HEK293 (cell line): ENCODE measurements around the gene ZCCHC14.

Experiments
- WT1 ChIP-seq: fragments of 450-650 bp; formaldehyde crosslinking; IDR thresholded peaks from 2 replicates; pipeline ENCODE4 v1.5.1; 2016; ENCODE audit warnings: missing biosample characterization, missing genetic modification characterization
- ZBTB48 ChIP-seq: fragments of 450-650 bp; formaldehyde crosslinking; IDR thresholded peaks from 2 replicates; pipeline ENCODE4 v1.5.1; 2016; ENCODE audit warnings: missing biosample characterization, missing genetic modification characterization
- ZEB2 ChIP-seq: fragments of 450-650 bp; formaldehyde crosslinking; IDR thresholded peaks from 2 replicates; pipeline ENCODE4 v1.5.1; 2016; ENCODE audit warnings: missing biosample characterization, missing genetic modification characterization
- ZNF529 ChIP-seq: fragments of 450-650 bp; formaldehyde crosslinking; IDR thresholded peaks from 2 replicates; pipeline ENCODE4 v1.5.1; 2017; ENCODE audit warnings: missing genetic modification characterization, missing biosample characterization; ENCODE audit not compliant: insufficient replicate concordance
- TF ChIP-seq, protein P1 (sequence below): fragments of 450-650 bp; formaldehyde crosslinking; IDR thresholded peaks from 2 replicates; pipeline ENCODE4 v1.5.1; 2016; ENCODE audit warnings: missing biosample characterization, missing genetic modification characterization
- TF ChIP-seq, protein P2 (sequence below): fragments of 450-650 bp; formaldehyde crosslinking; IDR thresholded peaks from 2 replicates; pipeline ENCODE4 v1.5.1; 2016; ENCODE audit warnings: missing biosample characterization, missing genetic modification characterization

DNA sequence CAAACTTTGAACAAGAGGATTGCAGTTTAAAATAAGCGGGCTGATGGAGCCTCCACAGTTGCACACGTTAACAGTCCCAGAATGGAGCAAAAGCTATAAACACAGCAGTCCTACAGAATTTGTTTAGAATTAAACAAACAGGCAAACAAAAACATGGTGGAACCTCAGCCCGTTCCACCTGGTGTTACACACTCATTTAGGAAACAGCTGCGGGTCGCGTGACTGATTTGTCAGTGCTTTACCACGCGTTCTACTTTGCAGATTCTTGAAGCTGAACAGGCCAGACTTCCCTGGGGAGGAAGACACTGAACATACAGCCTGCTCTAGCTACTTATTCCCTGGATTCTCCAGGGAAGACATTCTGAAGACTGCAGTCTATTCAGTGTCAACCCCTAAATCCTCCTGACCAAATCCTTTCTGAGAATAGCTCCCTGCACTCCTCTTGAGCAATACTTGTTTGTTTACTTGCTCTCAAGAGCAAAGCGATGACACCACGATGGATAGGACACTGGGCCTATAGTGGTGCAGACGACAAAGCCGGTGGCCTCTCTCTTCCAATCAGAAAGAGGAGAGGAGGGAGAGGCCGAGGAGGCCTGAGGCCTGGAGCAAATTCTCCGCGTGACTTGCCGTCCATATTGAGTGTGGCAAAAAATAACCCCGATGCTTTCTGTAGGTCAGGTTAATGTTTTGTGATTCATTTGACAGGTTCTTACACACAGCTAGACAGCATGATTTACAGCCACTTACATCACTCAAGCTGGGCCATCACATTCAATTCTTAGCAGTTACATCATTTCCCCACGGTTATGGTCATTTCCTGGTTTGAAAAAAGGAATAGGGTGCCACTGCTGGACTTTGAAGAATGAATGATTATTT is 104.6 kb downstream of the ZCCHC14 start:
- TF ChIP-seq, protein P1, sequence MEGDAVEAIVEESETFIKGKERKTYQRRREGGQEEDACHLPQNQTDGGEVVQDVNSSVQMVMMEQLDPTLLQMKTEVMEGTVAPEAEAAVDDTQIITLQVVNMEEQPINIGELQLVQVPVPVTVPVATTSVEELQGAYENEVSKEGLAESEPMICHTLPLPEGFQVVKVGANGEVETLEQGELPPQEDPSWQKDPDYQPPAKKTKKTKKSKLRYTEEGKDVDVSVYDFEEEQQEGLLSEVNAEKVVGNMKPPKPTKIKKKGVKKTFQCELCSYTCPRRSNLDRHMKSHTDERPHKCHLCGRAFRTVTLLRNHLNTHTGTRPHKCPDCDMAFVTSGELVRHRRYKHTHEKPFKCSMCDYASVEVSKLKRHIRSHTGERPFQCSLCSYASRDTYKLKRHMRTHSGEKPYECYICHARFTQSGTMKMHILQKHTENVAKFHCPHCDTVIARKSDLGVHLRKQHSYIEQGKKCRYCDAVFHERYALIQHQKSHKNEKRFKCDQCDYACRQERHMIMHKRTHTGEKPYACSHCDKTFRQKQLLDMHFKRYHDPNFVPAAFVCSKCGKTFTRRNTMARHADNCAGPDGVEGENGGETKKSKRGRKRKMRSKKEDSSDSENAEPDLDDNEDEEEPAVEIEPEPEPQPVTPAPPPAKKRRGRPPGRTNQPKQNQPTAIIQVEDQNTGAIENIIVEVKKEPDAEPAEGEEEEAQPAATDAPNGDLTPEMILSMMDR (tag by site-specific recombination) = no peak
- TF ChIP-seq WT1 = no peak
- TF ChIP-seq, protein P2, sequence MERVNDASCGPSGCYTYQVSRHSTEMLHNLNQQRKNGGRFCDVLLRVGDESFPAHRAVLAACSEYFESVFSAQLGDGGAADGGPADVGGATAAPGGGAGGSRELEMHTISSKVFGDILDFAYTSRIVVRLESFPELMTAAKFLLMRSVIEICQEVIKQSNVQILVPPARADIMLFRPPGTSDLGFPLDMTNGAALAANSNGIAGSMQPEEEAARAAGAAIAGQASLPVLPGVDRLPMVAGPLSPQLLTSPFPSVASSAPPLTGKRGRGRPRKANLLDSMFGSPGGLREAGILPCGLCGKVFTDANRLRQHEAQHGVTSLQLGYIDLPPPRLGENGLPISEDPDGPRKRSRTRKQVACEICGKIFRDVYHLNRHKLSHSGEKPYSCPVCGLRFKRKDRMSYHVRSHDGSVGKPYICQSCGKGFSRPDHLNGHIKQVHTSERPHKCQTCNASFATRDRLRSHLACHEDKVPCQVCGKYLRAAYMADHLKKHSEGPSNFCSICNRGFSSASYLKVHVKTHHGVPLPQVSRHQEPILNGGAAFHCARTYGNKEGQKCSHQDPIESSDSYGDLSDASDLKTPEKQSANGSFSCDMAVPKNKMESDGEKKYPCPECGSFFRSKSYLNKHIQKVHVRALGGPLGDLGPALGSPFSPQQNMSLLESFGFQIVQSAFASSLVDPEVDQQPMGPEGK (tag by site-specific recombination) = peak; percentile 70
- peak; percentile 98 for TF ChIP-seq ZEB2
- TF ChIP-seq ZBTB48 (tag by site-specific recombination) = peak; percentile 92
- TF ChIP-seq ZNF529 = no peak
